Daoy (cell line): ENCODE data around the gene NAE1. TPM values are rescaled to one million over a fixed set of nuclear protein-coding genes. Genes with fewer than 3 reads are reported as not detected.
"Not testable (repeated sequence)": the region's sequence is repeated elsewhere in the genome, so short reads cannot be mapped to it uniquely, and the experiment has no call there.

ENCODE experiments used
- DNase-seq: peaks from one replicate; pipeline ENCODE4 v3.0.0-alpha.2; 2015; ENCODE audit warnings: low read depth
- total RNA-seq: library from RNA; depleted of rRNA; stranded (reverse); fragments of >200 nt; shearing (Covaris generic); gene quantifications from 2 replicates; pipeline ENCODE4 v1.2.3, GENCODE V29; 2014; rRNA removed

NAE1 gene
- total RNA-seq, 1 experiment from 2014 or later: 138 TPM

DNA sequence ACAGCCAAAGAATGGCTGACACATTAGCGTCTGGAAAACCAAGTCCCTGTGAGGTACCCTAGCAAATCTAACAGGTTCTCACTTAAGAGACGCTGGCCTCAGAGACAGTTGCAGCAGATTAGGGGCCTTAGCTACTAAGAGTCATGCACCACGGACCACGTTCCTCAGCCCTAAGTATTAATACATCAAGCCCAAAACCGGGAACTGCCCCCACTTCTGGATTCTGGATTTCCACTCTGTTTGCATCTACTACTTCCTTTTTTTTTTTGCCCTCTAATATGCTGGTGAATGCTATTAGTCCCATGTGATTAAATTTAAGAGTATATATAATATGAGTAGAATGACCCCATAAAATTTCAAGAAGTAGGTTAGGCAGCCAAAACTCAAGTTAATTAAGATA lies 28.6 kb downstream of the NAE1 start:
- no peak for DNase-seq

DNA sequence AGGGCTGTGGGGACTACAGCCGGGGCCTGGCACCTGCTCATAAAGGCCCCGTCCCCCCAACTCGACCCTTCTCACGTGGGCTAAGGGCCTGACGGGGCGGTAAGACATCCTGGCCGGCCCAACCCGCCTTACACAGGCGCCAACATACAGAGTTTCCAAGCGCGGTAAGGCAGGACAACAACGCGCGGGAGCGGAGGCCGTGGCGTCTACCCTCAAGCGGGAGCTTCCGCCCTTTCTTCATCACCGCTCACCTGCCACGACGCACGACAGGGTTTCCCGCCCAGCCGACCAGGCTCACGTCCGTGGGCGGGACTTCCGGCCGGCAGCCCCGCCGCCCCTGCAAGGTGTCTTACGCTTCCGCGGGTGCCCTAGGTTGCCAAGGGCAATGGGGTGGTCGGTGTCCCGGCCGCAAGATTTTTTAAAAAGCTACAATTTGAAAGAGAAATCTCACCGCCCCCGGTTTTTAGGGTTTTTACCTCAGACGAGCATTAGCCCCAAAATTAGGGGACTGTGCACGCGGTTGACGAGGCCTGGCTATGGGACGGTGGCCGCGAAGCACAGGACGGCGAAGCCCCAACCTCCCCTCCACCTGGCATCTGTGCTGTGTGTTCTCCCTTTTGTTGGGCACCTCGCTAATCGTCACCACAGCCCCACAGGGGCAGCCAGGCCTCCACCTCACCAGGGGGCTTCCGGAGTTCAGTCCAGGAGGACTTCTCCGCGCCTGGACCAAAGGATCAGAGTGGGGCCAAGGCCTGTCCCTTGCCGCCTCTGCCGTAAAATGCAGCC lies 29.3 kb downstream of the NAE1 start, which contains the start of gene TERB1:
TSS of gene TERB1 (minus strand) at position 265 of the 786 bp plus-strand sequence. CDS start 4,786 bp downstream, outside the sequence.
- DNase-seq: no peak

DNA sequence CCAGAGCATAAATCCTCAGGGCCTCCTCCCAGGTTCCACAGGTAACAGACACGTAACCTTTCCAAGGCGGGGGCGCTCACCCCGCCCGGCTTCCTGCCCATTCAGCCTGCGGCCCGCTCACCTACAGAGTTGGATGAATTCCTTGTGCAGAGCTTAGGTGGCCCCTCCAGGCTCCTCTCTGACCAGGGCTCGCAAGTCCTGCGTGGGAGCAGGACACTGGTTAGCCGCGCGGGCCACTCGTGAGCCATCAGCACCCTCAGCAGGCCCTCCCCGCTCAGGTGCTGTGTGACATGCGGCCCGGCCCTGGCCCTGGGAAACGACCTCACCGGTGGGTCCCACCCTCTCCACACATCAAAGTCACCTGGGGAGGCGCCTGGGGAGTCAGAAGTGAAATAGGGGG lies 29.9 kb downstream of the NAE1 start:
- DNase-seq: no peak

DNA sequence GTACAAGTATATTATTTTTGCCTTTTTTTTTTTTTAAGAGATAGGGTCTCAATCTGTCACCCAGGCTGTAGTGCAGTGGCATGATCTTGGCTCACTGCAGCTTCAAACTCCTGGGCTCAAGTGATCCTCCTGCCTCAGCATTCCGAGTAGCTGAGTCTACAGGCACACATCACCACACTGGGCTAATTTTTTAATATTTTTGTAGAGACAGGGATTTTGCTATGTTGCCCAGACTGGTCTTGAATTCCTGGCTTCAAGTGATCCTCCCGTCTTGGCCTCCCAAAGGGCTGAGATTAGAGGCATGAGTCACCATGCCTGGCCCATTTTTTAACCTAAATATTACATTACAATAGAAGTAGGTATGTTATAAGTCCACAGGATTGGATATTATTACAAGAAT lies 32.6 kb downstream of the NAE1 start:
- peak; percentile 6 for DNase-seq

DNA sequence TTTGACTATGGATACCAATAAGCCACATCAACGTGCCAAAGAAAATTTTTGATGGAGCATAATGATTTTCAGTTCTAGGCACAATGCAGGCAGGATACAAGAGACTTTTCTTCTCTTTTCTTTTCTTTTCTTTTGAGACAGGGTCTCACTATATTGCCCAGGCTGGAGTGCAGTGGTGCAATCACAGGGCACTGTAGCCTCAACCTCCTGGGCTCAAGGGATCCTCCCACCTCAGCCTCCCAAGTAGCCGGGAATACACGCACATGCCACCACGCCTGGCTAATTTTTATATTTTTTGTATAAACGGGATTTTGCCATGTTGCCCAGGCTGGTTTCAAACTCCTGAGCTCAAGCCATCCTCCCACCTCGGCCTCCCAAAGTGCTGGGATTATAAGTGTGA lies 36.8 kb downstream of the NAE1 start:
- not testable (repeated sequence) for DNase-seq

DNA sequence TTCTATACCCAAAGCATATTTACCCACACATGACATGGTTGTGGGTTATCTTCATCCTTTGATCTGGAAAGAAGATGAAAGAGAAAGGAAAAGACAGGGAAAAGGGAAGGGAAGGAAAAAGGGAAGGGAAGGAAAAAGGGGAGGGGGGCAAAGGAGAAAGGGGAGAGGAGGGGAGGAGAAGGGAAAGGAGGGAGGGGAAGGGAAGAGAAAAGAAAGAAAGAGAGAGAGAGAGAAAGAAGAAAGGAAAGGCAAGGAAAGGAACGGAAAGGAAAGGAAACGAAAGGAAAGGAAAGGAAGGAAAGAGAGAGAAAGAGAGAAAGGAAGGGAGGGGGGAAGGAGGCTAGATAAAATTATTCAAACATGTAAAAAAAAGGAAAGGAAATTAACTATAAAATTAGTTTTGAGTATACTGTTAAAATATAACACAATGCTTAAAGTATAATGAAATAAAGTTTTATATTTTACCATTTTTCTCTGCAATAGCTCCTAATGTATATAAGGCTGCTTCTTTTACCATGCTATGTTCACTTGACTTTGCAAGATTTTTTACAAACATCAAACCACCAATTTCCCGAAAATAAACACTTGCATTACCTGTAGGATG lies 40.5 kb downstream of the NAE1 start:
- DNase-seq: no peak

DNA sequence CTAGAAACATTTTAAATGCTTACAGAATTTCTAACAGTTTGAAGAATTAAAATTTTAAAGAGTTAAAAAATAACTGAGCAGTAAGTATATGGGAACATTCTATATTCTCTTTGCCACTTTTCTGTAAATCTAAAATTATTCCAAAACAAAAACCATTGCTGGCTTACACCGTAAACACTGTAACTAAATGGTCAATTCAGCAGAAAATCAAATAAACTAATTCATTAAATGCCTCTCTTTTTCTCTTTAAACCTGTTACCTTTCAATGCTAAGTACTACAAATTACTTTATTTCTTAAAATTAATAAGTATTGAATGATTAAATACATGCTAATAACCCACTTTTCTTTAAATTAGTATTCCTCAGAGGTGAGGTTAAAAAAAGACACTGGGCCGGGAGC lies 43.3 kb downstream of the NAE1 start:
- DNase-seq: no peak

DNA sequence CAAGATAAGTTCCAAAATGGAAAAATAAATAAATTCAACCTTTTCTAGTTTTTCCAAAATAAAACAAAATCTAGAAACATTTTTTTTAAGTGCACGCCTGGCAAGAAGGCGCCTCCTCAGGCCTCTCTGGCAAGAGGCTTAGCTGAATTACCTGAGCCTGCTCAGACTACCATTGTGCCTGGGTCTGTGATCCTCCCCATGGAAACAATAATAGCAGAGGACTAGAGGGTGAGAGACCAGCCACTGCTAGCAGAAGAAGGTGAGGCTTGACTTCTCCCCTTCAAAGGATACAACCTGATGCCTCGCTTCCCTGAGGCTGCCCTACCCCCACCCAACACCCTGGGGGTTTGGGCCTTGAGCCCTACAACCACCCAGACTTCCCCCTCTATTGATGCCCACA lies 44.2 kb downstream of the NAE1 start:
- no peak for DNase-seq

DNA sequence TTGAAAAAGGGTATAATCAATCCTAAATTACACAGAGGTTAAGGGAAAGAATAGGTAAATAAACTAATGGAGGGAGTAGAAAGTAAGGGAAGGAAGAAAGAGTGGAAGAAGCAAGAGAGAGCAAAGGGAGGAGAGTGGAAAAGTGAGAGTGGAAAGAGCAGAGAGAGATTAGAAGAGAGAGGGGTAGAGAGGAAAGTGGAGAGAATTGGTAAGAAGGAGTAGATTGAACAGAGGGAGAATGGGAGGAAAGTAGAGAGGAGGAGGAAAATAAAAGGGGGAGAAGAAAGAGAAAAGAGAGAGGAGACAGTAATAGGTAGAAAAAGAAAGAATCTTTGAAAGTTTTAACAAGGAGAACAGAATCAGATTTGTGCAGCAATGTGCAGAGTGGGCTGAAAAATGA lies 54.3 kb downstream of the NAE1 start:
- DNase-seq: no peak

DNA sequence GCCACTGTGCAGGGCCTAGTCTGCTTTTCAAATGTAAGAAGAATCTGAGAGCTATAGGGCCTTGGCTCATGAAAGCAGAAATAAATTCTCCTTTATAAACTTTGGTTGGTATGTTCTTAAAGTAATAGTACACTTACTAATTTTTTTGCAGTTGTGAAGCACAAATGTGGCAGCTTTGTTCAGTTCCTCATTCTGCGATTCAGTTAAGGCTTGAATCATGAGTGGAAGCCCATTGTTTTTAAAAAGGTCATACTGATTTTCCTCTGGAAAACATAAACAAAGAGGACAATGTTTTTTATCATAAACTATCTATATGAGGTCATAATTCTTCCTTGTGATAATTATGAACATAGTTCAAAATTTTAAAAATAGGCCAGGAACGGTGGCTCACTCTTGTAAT lies 55.8 kb downstream of the NAE1 start:
- no peak for DNase-seq

DNA sequence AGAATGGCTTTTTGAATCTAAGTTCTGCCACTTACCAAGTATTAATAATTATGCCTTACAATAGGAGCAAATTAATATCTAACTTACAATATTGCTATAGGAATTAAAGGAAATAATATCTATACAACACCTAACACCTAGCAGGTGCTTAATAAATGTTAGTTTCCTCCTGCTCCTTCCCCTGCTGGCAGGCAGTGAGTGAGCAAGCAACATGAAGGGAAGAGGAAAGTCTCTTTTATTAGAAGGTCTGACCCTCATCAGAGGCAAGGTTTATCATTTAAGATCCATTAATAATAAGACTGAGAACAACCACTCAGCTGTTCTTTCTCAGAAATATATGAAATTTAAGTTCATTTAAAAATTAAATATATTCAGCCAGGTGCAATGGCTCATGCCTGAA lies 72.7 kb downstream of the NAE1 start:
- DNase-seq: no peak

DNA sequence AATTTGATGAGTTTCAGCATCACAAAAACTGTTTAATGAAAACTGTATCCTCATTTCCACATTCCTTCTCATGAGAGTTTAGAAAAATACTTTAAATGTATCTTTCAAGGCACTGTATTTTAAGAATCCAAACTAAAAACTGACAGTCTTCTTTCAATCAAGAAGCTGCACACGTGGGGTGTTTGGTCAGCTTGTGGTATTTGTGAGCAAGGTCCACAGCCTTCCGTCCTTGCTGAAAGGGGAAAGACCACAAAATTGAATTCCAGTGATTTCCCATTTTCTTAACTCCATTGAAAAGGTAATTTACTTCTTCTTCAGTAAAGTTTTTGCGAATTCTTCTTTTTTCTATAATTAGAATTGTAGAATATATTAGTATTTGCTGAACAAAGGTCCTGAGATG lies 76.0 kb downstream of the NAE1 start:
- DNase-seq: no peak

DNA sequence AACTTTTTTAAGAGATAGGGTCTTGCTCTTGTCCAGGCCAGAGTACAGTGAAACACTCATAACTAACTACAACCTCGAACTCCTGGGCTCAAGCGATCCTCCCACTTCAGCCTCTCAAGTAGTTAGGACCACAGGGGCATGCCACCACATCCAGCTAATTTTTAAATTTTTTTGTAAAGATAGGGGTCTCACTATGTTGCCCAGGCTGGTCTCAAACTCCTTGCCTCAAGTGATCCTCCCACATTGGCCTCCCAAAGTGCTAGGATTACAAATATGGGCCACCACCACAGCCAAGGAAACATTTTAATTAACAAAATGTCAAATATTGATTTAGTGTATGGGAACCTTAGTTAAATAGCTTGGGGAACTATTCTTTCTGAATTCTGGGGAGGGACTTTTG lies 76.6 kb downstream of the NAE1 start:
- DNase-seq: no peak

DNA sequence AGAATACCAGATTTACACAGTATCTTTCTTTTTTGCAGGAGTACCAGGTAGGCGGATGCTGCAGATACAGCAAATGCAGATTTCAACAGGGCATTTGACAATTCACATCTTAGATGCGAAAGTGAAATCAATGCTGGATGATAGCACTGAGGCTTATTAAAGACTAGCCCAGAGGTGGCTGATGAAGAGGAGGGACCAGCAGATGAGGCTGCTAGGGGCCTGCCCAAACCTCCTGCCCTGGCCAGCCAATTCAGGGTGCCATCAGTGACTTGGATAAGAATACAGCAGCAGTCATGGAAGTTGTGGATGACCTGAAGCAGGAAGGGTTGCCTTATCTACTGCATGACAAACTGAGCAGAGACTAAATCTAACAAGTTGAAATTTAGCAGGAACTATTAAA lies 77.8 kb downstream of the NAE1 start:
- no peak for DNase-seq

Other genes with a start within 250 kb of the NAE1 start
- 6.6 and 7.3 TPM in 2 replicates for gene CMTM3, start 226.3 kb downstream of the NAE1 start, total RNA-seq
- gene CMTM4, start 134.2 kb downstream of the NAE1 start, total RNA-seq: 14.7 and 18.9 TPM in 2 replicates
- 81.7 and 97.8 TPM in 2 replicates for gene DYNC1LI2, start 79.4 kb downstream of the NAE1 start, total RNA-seq
- 0.46 TPM in 1 of 2 replicates, not detected in the other for gene TERB1, start 29.4 kb downstream of the NAE1 start, total RNA-seq
- not detected in 2 replicates for gene CA7, start 13.4 kb upstream of the NAE1 start, total RNA-seq
- gene PDP2, start 49.5 kb upstream of the NAE1 start, total RNA-seq: 2.7 and 5.7 TPM in 2 replicates
- gene CDH16, start 87.9 kb upstream of the NAE1 start, total RNA-seq: not detected in 2 replicates
- 24.3 and 27.7 TPM in 2 replicates for gene RRAD, start 94.6 kb upstream of the NAE1 start, total RNA-seq
- gene CIAO2B, start 103.4 kb upstream of the NAE1 start, total RNA-seq: 127 and 129 TPM in 2 replicates
- 10.3 and 12.0 TPM in 2 replicates for gene CES2, start 104.5 kb upstream of the NAE1 start, total RNA-seq
- gene CES3, start 130.3 kb upstream of the NAE1 start, total RNA-seq: 0.29 TPM in 1 of 2 replicates, not detected in the other
- gene CES4A, start 157.6 kb upstream of the NAE1 start, total RNA-seq: not detected in 2 replicates
- 94.9 and 115 TPM in 2 replicates for gene CBFB, start 198.2 kb upstream of the NAE1 start, total RNA-seq